ENCODE results near the gene MUC20.

DNA sequence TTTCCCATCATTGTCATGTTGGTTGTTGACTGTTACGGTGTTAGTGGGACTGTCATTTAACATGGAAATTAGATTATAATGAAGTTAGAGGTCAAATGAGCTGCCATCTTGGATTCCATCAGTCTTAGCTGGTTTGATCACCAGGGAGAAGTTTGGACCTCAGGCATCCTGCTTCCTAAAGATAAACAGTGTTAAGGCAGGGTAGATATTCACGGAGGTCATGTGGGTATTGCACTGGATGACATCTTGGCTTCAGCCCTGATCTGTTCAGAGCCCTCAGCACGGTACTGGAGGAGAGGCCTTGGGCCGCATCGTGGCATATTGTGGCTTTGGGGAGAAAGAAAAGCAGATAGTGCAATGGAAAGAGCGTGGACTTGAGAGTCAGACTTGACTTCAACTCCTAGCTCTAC is 11.1 kb upstream of the MUC20 start:
- TF ChIP-seq, protein P1, sequence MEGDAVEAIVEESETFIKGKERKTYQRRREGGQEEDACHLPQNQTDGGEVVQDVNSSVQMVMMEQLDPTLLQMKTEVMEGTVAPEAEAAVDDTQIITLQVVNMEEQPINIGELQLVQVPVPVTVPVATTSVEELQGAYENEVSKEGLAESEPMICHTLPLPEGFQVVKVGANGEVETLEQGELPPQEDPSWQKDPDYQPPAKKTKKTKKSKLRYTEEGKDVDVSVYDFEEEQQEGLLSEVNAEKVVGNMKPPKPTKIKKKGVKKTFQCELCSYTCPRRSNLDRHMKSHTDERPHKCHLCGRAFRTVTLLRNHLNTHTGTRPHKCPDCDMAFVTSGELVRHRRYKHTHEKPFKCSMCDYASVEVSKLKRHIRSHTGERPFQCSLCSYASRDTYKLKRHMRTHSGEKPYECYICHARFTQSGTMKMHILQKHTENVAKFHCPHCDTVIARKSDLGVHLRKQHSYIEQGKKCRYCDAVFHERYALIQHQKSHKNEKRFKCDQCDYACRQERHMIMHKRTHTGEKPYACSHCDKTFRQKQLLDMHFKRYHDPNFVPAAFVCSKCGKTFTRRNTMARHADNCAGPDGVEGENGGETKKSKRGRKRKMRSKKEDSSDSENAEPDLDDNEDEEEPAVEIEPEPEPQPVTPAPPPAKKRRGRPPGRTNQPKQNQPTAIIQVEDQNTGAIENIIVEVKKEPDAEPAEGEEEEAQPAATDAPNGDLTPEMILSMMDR (conservative IDR thresholded peaks at IDR 0.05): no peak
- TF ChIP-seq ZFX (IDR thresholded peaks at IDR 0.05): no peak
